Upper lobe of left lung (tissue), 6 donors: ENCODE measurements around the gene TXNRD2. TPM values are rescaled to one million over a fixed set of nuclear protein-coding genes. Genes with fewer than 3 reads are reported as not detected.
A peak's percentile ranks its signal among the peaks of the same experiment; 100 is the strongest.

ENCODE experiments used
- ATAC-seq, 2 donors: fragments of 200-7000 bp; cut with Tn5 transposase; one replicate each; pipeline ENCODE4 v1.9.1; 2022; ENCODE audit warnings: mild to moderate bottlenecking in 2 of 2, moderate library complexity in 2 of 2; ENCODE audit not compliant: low FRiP score in 2 of 2
- DNase-seq, 2 donors: peaks; one replicate each; pipeline ENCODE4 v3.0.0-alpha.2; 2019 to 2020
- H3K27ac ChIP-seq, 4 donors: fragments of 200-600 bp; sonication (generic); one replicate each; pipeline ENCODE4 v1.5.1; 2016 to 2019
- H3K27me3 ChIP-seq, 4 donors: fragments of 200-600 bp; sonication (generic); one replicate each; pipeline ENCODE4 v1.5.1; 2017 to 2019
- H3K36me3 ChIP-seq, 4 donors: fragments of 200-600 bp; sonication (generic); one replicate each; pipeline ENCODE4 v1.5.1; 2016 to 2019
- H3K4me1 ChIP-seq, 4 donors: fragments of 200-600 bp; sonication (generic); one replicate each; pipeline ENCODE4 v1.5.1; 2018 to 2019
- H3K4me3 ChIP-seq, 4 donors: fragments of 200-600 bp; sonication (generic); one replicate each; pipeline ENCODE4 v1.5.1; 2017 to 2019; ENCODE audit warnings: mild to moderate bottlenecking in 2 of 4, moderate library complexity in 1 of 4
- H3K9me3 ChIP-seq, 4 donors: fragments of 200-600 bp; sonication (generic); one replicate each; pipeline ENCODE4 v1.5.1; 2018 to 2019
- CTCF ChIP-seq, 6 experiments: fragments of 450-650 bp in 4 of 6; fragments of 200-600 bp in 2 of 6; sonication (generic) in 2 of 6; IDR thresholded peaks; one replicate each; pipeline ENCODE4 v1.5.1; 2016 to 2019; ENCODE audit warnings: antibody characterized with exemption in 6 of 6
- EP300 ChIP-seq, 4 donors: sonication (generic); formaldehyde crosslinking; IDR thresholded peaks; one replicate each; pipeline ENCODE4 v1.5.1; 2017; ENCODE audit warnings: antibody characterized with exemption in 4 of 4, control low read depth in 2 of 4
- POLR2A ChIP-seq, 4 donors: fragments of 450-650 bp; IDR thresholded peaks; one replicate each; pipeline ENCODE4 v1.5.1; 2016 to 2017; ENCODE audit warnings: antibody characterized with exemption in 4 of 4, mild to moderate bottlenecking in 2 of 4
- POLR2AphosphoS5 ChIP-seq, 2 donors: sonication (generic); formaldehyde crosslinking; IDR thresholded peaks; one replicate each; pipeline ENCODE4 v1.5.1; 2017; ENCODE audit warnings: antibody characterized with exemption in 2 of 2
- WGBS, 2 donors: methylation state at CpG; one replicate each; pipeline ENCODE4 v1.1.5; 2017 to 2018; 5-methylcytosine and 5-hydroxymethylcytosine counted together
- total RNA-seq, 6 donors: library from RNA; depleted of rRNA in 4 of 6; stranded (reverse); fragments of >200 nt in 4 of 6; gene quantifications; one replicate each; pipeline versions ENCODE4 v1.1.0 to v1.2.1, GENCODE V29; 2016 to 2021
- donor health status: DM: no; HTN: no; CAD: no; lungs with moderate emphysema.
- donor health status: DM: no; HTN: yes; CAD: no; lungs with severe emphysema.

TXNRD2 gene
- total RNA-seq, 6 donors from 2014 or later, result 29.6 to 78.6 (median 49.3) TPM

- no peaks in the 10 kb centered on the region for H3K36me3 ChIP-seq
- no peak overlapping the region for H3K4me3 ChIP-seq
- H3K4me1 ChIP-seq, result no peaks in the 10 kb centered on the region
- no peaks in the 10 kb centered on the region for H3K9me3 ChIP-seq
- no peak for ATAC-seq
- WGBS, 2 donors, result 86 to 97% methylated on average over 5 of the region's 5 CpGs
- no peaks in the 10 kb centered on the region for H3K27me3 ChIP-seq
- no peak overlapping the region for H3K27ac ChIP-seq
- TF ChIP-seq POLR2A (IDR thresholded peaks at IDR 0.05), result no peak
- TF ChIP-seq POLR2AphosphoS5 (IDR thresholded peaks at IDR 0.05), result no peak
- no peak for TF ChIP-seq CTCF (IDR thresholded peaks at IDR 0.05)
- no peak for TF ChIP-seq EP300 (IDR thresholded peaks at IDR 0.05)
- no peak for DNase-seq
These were observed 78.0 kb downstream of the TXNRD2 start for GRCh38 chr22:19863571-19863970.

- TF ChIP-seq EP300 (IDR thresholded peaks at IDR 0.05) (no peak), CTCF (IDR thresholded peaks at IDR 0.05) (no peak), POLR2A (IDR thresholded peaks at IDR 0.05) (no peak), POLR2AphosphoS5 (IDR thresholded peaks at IDR 0.05) (no peak)
- Histone ChIP-seq H3K27me3 (no peaks in the 10 kb centered on the region), H3K4me3 (no peak overlapping the region), H3K9me3 (no peaks in the 10 kb centered on the region), H3K36me3 (no peaks in the 10 kb centered on the region), H3K27ac (no peak overlapping the region), H3K4me1 (no peaks in the 10 kb centered on the region)
- 83 to 95% methylated on average over 13 of the region's 13 CpGs for WGBS, 2 donors
- DNase-seq, result no peak
- no peak for ATAC-seq
These were observed 78.9 kb downstream of the TXNRD2 start for GRCh38 chr22:19862619-19863246.

GRCh38 chr22:19859861-19860510 is 81.6 kb downstream of the TXNRD2 start:
- Histone ChIP-seq H3K4me1 (peaks cover 10 to 14% (median 12%) of the 10 kb centered on the region in 4 donors), H3K4me3 (no peak overlapping the region), H3K27ac (no peak overlapping the region), H3K9me3 (no peaks in the 10 kb centered on the region), H3K27me3 (no peaks in the 10 kb centered on the region), H3K36me3 (no peaks in the 10 kb centered on the region)
- no peak for DNase-seq
- no peak for TF ChIP-seq POLR2A (IDR thresholded peaks at IDR 0.05)
- TF ChIP-seq POLR2AphosphoS5 (IDR thresholded peaks at IDR 0.05), result no peak
- no peak for ATAC-seq
- 87 to 96% methylated on average over 8 of the region's 8 CpGs for WGBS, 2 donors

- TF ChIP-seq CTCF (IDR thresholded peaks at IDR 0.05) (no peak), EP300 (IDR thresholded peaks at IDR 0.05) (no peak), POLR2A (IDR thresholded peaks at IDR 0.05) (no peak), POLR2AphosphoS5 (IDR thresholded peaks at IDR 0.05) (no peak)
- no peaks in the 10 kb centered on the region for H3K9me3 ChIP-seq
- DNase-seq (no peak), ATAC-seq (no peak)
- WGBS, 2 donors, result 97 to 99% methylated on average over 3 of the region's 3 CpGs
- peaks cover 26 to 32% (median 27%) of the 10 kb centered on the region in 4 donors for H3K4me1 ChIP-seq
- no peaks in the 10 kb centered on the region for H3K27me3 ChIP-seq
- H3K4me3 ChIP-seq, result no peak overlapping the region
- H3K36me3 ChIP-seq, result peaks cover 0 to under 1% (median 0%) of the 10 kb centered on the region in 4 donors
- no peak overlapping the region for H3K27ac ChIP-seq
These were observed 84.2 kb downstream of the TXNRD2 start for GRCh38 chr22:19857382-19857781.

GRCh38 chr22:19855504-19856409 is 85.9 kb downstream of the TXNRD2 start:
- Histone ChIP-seq H3K27ac (peak overlapping the region; percentile 86 to 99 (median 93)), H3K4me1 (peaks cover 28 to 48% (median 44%) of the 10 kb centered on the region in 4 donors), H3K9me3 (no peaks in the 10 kb centered on the region), H3K36me3 (peaks cover 0 to 17% (median 11%) of the 10 kb centered on the region in 4 donors), H3K27me3 (no peaks in the 10 kb centered on the region), H3K4me3 (peak overlapping the region; percentile 30 to 88 (median 70))
- 5 to 7% methylated on average over 15 to 23 of the region's 24 CpGs for WGBS, 2 donors
- TF ChIP-seq EP300 (IDR thresholded peaks at IDR 0.05) (peak in 1 of 4 donors; percentile 25), POLR2AphosphoS5 (IDR thresholded peaks at IDR 0.05) (peak in 1 of 2 donors; percentile 48), POLR2A (IDR thresholded peaks at IDR 0.05) (no peak)
- ATAC-seq, result peak; percentile 6 to 36
- DNase-seq, result peak; percentile 82 to 86
